PC-3 (cell line): Measurements from ENCODE around the gene GIMD1.

ENCODE experiments used
- EZH2 ChIP-seq: fragments of 300-600 bp; sonication (generic); IDR thresholded peaks from one replicate; pipeline ENCODE4 v1.6.1; 2017; ENCODE audit warnings: antibody characterized with exemption, mild to moderate bottlenecking, low read length; ENCODE audit not compliant: unreplicated experiment
- TF ChIP-seq, protein P1 (sequence below): fragments of 300-600 bp; sonication (generic); conservative IDR thresholded peaks from 2 replicates; pipeline ENCODE4 v1.5.1; 2017; ENCODE audit warnings: antibody characterized with exemption, low read depth, mild to moderate bottlenecking, low read length

DNA sequence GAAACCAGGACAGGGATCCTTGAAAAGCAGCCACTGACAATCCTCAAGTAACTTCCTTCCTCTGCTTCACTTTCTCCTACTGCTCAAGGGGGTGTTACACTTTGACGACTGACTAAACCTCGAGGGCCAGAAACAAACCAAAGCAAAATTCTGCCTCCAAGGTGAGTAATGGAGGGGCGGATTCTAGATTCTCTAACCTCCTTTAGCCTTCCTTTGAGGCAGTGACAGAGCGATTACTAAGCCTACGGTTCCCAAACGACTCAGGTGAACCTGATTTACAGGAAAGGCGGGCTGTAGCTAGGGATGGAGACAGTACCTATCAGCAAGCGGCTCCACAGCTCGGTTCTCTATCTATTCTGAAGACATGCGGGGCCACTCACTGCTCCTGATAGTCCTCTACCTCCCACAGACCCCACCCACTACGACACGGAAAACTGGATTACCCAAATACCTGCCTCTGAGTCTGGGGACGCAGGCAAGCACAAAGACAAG lies 53.1 kb downstream of the GIMD1 start:
- TF ChIP-seq, protein P1, sequence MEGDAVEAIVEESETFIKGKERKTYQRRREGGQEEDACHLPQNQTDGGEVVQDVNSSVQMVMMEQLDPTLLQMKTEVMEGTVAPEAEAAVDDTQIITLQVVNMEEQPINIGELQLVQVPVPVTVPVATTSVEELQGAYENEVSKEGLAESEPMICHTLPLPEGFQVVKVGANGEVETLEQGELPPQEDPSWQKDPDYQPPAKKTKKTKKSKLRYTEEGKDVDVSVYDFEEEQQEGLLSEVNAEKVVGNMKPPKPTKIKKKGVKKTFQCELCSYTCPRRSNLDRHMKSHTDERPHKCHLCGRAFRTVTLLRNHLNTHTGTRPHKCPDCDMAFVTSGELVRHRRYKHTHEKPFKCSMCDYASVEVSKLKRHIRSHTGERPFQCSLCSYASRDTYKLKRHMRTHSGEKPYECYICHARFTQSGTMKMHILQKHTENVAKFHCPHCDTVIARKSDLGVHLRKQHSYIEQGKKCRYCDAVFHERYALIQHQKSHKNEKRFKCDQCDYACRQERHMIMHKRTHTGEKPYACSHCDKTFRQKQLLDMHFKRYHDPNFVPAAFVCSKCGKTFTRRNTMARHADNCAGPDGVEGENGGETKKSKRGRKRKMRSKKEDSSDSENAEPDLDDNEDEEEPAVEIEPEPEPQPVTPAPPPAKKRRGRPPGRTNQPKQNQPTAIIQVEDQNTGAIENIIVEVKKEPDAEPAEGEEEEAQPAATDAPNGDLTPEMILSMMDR: no peak
- TF ChIP-seq EZH2: no peak
